Measurements from ENCODE around the gene ROR1. TPM values are rescaled to one million over a fixed set of nuclear protein-coding genes. Genes with fewer than 3 reads are reported as not detected.
A peak's percentile ranks its signal among the peaks of the same experiment; 100 is the strongest.

The ROR1 gene
- total RNA-seq, 2 donors from 2014 or later: 0.09 TPM; not detected in 1

GRCh38 chr1:64147045-64147724 lies 373.4 kb downstream of the ROR1 start:
- H3K36me3 Mint-ChIP-seq (ENCODE audit: low read depth): no peaks in the 10 kb centered on the region
- peaks cover 20% of the 10 kb centered on the region for H3K27me3 Mint-ChIP-seq
- no peaks in the 10 kb centered on the region for H3K9me3 Mint-ChIP-seq
- no peak for ATAC-seq (replicated peaks)
- no peak overlapping the region for H3K4me3 Mint-ChIP-seq
- H3K27ac Mint-ChIP-seq: no peak overlapping the region
- no peaks in the 10 kb centered on the region for H3K4me1 Mint-ChIP-seq

GRCh38 chr1:64147759-64148158 lies 373.9 kb downstream of the ROR1 start:
- H3K27ac Mint-ChIP-seq: no peak overlapping the region
- H3K27me3 Mint-ChIP-seq: peaks cover 20% of the 10 kb centered on the region
- H3K4me1 Mint-ChIP-seq: no peaks in the 10 kb centered on the region
- ATAC-seq (replicated peaks): no peak
- no peaks in the 10 kb centered on the region for H3K36me3 Mint-ChIP-seq (ENCODE audit: low read depth)
- H3K4me3 Mint-ChIP-seq: no peak overlapping the region
- H3K9me3 Mint-ChIP-seq: no peaks in the 10 kb centered on the region

- Mint-ChIP-seq H3K27ac (no peak overlapping the region), H3K9me3 (no peaks in the 10 kb centered on the region), H3K36me3 (ENCODE audit: low read depth) (no peaks in the 10 kb centered on the region), H3K4me1 (no peaks in the 10 kb centered on the region), H3K4me3 (no peak overlapping the region), H3K27me3 (peaks cover 13% of the 10 kb centered on the region)
- no peak for ATAC-seq (replicated peaks)
Observed at GRCh38 chr1:64150266-64150665, 376.4 kb downstream of the ROR1 start.

GRCh38 chr1:64150729-64151230 lies 377.0 kb downstream of the ROR1 start:
- Mint-ChIP-seq H3K27me3 (peaks cover 13% of the 10 kb centered on the region), H3K4me1 (no peaks in the 10 kb centered on the region), H3K36me3 (ENCODE audit: low read depth) (no peaks in the 10 kb centered on the region), H3K9me3 (no peaks in the 10 kb centered on the region), H3K4me3 (no peak overlapping the region), H3K27ac (no peak overlapping the region)
- ATAC-seq (replicated peaks): no peak

- Mint-ChIP-seq H3K4me3 (no peak overlapping the region), H3K27ac (no peak overlapping the region), H3K4me1 (no peaks in the 10 kb centered on the region), H3K36me3 (ENCODE audit: low read depth) (no peaks in the 10 kb centered on the region), H3K9me3 (no peaks in the 10 kb centered on the region), H3K27me3 (peaks cover 3% of the 10 kb centered on the region)
- no peak for ATAC-seq (replicated peaks)
Observed at GRCh38 chr1:64155278-64155677, 381.5 kb downstream of the ROR1 start.

- peaks cover 17% of the 10 kb centered on the region for H3K27me3 Mint-ChIP-seq
- no peak overlapping the region for H3K27ac Mint-ChIP-seq
- no peak overlapping the region for H3K4me3 Mint-ChIP-seq
- H3K36me3 Mint-ChIP-seq (ENCODE audit: low read depth): no peaks in the 10 kb centered on the region
- ATAC-seq (replicated peaks): no peak
- no peaks in the 10 kb centered on the region for H3K4me1 Mint-ChIP-seq
- H3K9me3 Mint-ChIP-seq: no peaks in the 10 kb centered on the region
Observed at GRCh38 chr1:64161357-64161941, 387.6 kb downstream of the ROR1 start.

- Mint-ChIP-seq H3K9me3 (no peaks in the 10 kb centered on the region), H3K27ac (no peak overlapping the region), H3K4me3 (no peak overlapping the region), H3K36me3 (ENCODE audit: low read depth) (no peaks in the 10 kb centered on the region), H3K27me3 (peaks cover 17% of the 10 kb centered on the region), H3K4me1 (no peaks in the 10 kb centered on the region)
- no peak for ATAC-seq (replicated peaks)
Observed at GRCh38 chr1:64162151-64162550, 388.3 kb downstream of the ROR1 start.

GRCh38 chr1:64162804-64163203 lies 389.0 kb downstream of the ROR1 start:
- no peaks in the 10 kb centered on the region for H3K9me3 Mint-ChIP-seq
- no peaks in the 10 kb centered on the region for H3K4me1 Mint-ChIP-seq
- ATAC-seq (replicated peaks): no peak
- no peak overlapping the region for H3K4me3 Mint-ChIP-seq
- H3K27me3 Mint-ChIP-seq: peaks cover 17% of the 10 kb centered on the region
- no peaks in the 10 kb centered on the region for H3K36me3 Mint-ChIP-seq (ENCODE audit: low read depth)
- no peak overlapping the region for H3K27ac Mint-ChIP-seq

- peaks cover 17% of the 10 kb centered on the region for H3K27me3 Mint-ChIP-seq
- no peak for ATAC-seq (replicated peaks)
- no peak overlapping the region for H3K27ac Mint-ChIP-seq
- H3K4me3 Mint-ChIP-seq: no peak overlapping the region
- no peaks in the 10 kb centered on the region for H3K4me1 Mint-ChIP-seq
- no peaks in the 10 kb centered on the region for H3K36me3 Mint-ChIP-seq (ENCODE audit: low read depth)
- H3K9me3 Mint-ChIP-seq: no peaks in the 10 kb centered on the region
Observed at GRCh38 chr1:64163431-64163830, 389.6 kb downstream of the ROR1 start.

- Mint-ChIP-seq H3K4me3 (no peak overlapping the region), H3K4me1 (no peaks in the 10 kb centered on the region), H3K36me3 (ENCODE audit: low read depth) (no peaks in the 10 kb centered on the region), H3K27me3 (peaks cover 18% of the 10 kb centered on the region), H3K27ac (no peak overlapping the region), H3K9me3 (no peaks in the 10 kb centered on the region)
- no peak for ATAC-seq (replicated peaks)
Observed at GRCh38 chr1:64163970-64164369, 390.2 kb downstream of the ROR1 start.

GRCh38 chr1:64166629-64167028 lies 392.8 kb downstream of the ROR1 start:
- H3K4me1 Mint-ChIP-seq: no peaks in the 10 kb centered on the region

GRCh38 chr1:64167176-64167575 lies 393.4 kb downstream of the ROR1 start:
- H3K4me3 Mint-ChIP-seq: no peak overlapping the region
- H3K27ac Mint-ChIP-seq: no peak overlapping the region
- H3K27me3 Mint-ChIP-seq: peaks cover 17% of the 10 kb centered on the region
- no peaks in the 10 kb centered on the region for H3K9me3 Mint-ChIP-seq
- ATAC-seq (replicated peaks): no peak
- H3K36me3 Mint-ChIP-seq (ENCODE audit: low read depth): no peaks in the 10 kb centered on the region
- H3K4me1 Mint-ChIP-seq: no peaks in the 10 kb centered on the region

More at GRCh38 chr1:64166629-64167028, 392.8 kb downstream of the ROR1 start:
- Mint-ChIP-seq H3K27me3 (peaks cover 17% of the 10 kb centered on the region), H3K4me3 (no peak overlapping the region), H3K36me3 (ENCODE audit: low read depth) (no peaks in the 10 kb centered on the region), H3K27ac (no peak overlapping the region), H3K9me3 (no peaks in the 10 kb centered on the region)
- no peak for ATAC-seq (replicated peaks)

GRCh38 chr1:64171246-64171645 lies 397.4 kb downstream of the ROR1 start:
- H3K9me3 Mint-ChIP-seq: no peaks in the 10 kb centered on the region
- H3K27me3 Mint-ChIP-seq: peaks cover 22% of the 10 kb centered on the region
- no peak overlapping the region for H3K27ac Mint-ChIP-seq
- no peak overlapping the region for H3K4me3 Mint-ChIP-seq
- H3K36me3 Mint-ChIP-seq (ENCODE audit: low read depth): no peaks in the 10 kb centered on the region
- H3K4me1 Mint-ChIP-seq: no peaks in the 10 kb centered on the region
- peak; percentile 9 for ATAC-seq (replicated peaks)

GRCh38 chr1:64171797-64172281 lies 398.0 kb downstream of the ROR1 start:
- no peaks in the 10 kb centered on the region for H3K4me1 Mint-ChIP-seq
- no peaks in the 10 kb centered on the region for H3K9me3 Mint-ChIP-seq
- no peak overlapping the region for H3K4me3 Mint-ChIP-seq
- peak; percentile 84 for ATAC-seq (replicated peaks)
- no peaks in the 10 kb centered on the region for H3K36me3 Mint-ChIP-seq (ENCODE audit: low read depth)
- peaks cover 19% of the 10 kb centered on the region for H3K27me3 Mint-ChIP-seq
- no peak overlapping the region for H3K27ac Mint-ChIP-seq

- no peak overlapping the region for H3K27ac Mint-ChIP-seq
- H3K36me3 Mint-ChIP-seq (ENCODE audit: low read depth): no peaks in the 10 kb centered on the region
- H3K9me3 Mint-ChIP-seq: no peaks in the 10 kb centered on the region
- H3K4me3 Mint-ChIP-seq: no peak overlapping the region
- H3K27me3 Mint-ChIP-seq: peaks cover 19% of the 10 kb centered on the region
- ATAC-seq (replicated peaks): no peak
- no peaks in the 10 kb centered on the region for H3K4me1 Mint-ChIP-seq
Observed at GRCh38 chr1:64172458-64172983, 398.7 kb downstream of the ROR1 start.
